Spleen (tissue), 7 donors: ENCODE measurements around the gene MGP.

Experiments used
- CTCF ChIP-seq, 11 experiments: fragments of 200-600 bp in 7 of 11; fragments of 450-650 bp in 4 of 11; sonication (generic) in 4 of 11; IDR thresholded peaks in 8 of 11; conservative IDR thresholded peaks in 3 of 11; 1 replicate in 7 of 11; 2 replicates in 4 of 11; pipeline versions ENCODE4 v1.4.0 to v1.8.0; 2016 to 2021; ENCODE audit warnings: antibody characterized with exemption in 11 of 11, inconsistent platforms in 4 of 11, mild to moderate bottlenecking in 1 of 11
- POLR2A ChIP-seq, 3 donors: fragments of 450-650 bp; IDR thresholded peaks; one replicate each; pipeline ENCODE4 v1.5.1; 2017; ENCODE audit warnings: antibody characterized with exemption in 3 of 3, mild to moderate bottlenecking in 1 of 3
- POLR2AphosphoS5 ChIP-seq, 3 donors: sonication (generic); formaldehyde crosslinking; IDR thresholded peaks; one replicate each; pipeline ENCODE4 v1.5.1; 2017; ENCODE audit warnings: antibody characterized with exemption in 3 of 3
- donor health status: DM: no; HTN: no; CAD: no; lungs with moderate emphysema.
- donor health status: DM: no; HTN: no; CAD: no.
- donor health status: DM: no; HTN: no; CAD: no.

GRCh38 chr12:14901228-14901562 lies 15.5 kb upstream of the MGP start:
- no peak for TF ChIP-seq CTCF (IDR thresholded peaks at IDR 0.05 in 8 of 11, conservative IDR thresholded peaks at IDR 0.05 in 3 of 11)
- no peak for TF ChIP-seq POLR2A (IDR thresholded peaks at IDR 0.05)
- TF ChIP-seq POLR2AphosphoS5 (IDR thresholded peaks at IDR 0.05): no peak
